Stimulated activated CD4-positive, alpha-beta T cell treated with anti-CD3 and anti-CD28 coated beads, Interleukin-1b, Interleukin-23, amount 100 ng/mL, for 4 hours (primary cell): ENCODE results near the gene HTT.
"Not testable (repeated sequence)": the region's sequence is repeated elsewhere in the genome, so short reads cannot be mapped to it uniquely, and the experiment has no call there.

Experiments used
- DNase-seq, 2 donors: peaks; one replicate each; pipeline ENCODE4 v3.0.0-alpha.2; 2020; ENCODE audit warnings: low read depth in 2 of 2

Gene HTT

DNA sequence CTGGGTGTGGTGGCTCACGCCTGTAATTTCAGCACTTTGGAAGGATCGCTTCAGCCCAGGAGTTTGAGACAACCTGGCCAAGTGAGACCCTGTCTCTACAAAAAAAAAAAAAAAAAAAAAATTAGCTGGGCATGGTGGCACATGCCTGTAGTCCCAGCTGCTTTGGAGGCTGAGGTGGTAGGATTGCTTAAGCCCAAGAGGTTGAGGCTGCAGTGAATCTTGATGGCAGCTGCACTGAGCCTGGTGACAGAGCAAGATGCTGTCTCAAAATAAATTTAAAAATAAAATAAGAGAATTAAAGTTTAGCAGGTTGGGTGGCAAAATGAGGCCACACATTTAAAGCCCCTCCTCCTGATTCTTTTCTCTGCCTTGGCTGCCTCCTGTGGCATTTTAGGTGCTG lies 47.1 kb downstream of the HTT start:
- no peak for DNase-seq

DNA sequence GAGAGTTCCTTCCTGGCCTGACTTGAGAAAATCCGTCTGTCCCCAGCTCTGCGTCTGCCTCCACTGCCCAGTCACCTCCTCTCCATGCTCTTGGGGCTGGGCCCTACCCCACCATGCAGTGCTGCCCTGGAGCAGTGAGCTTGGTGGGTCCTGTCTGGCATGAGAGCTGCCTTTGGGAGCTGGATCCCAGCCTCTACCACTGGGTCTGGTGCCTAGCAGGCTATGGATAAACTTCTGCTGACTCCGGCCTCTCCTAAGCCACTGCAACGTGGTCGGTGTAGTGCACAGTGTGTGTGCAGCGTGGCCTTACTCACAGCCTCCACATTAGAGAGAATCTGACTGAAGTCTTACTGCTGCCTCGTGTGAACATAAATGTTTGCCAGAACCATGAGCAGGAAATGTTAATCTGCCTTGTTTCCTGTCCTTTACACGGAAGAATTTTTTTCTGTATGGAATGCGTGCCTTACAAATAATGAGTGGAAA lies 47.6 kb downstream of the HTT start:
- DNase-seq = no peak

DNA sequence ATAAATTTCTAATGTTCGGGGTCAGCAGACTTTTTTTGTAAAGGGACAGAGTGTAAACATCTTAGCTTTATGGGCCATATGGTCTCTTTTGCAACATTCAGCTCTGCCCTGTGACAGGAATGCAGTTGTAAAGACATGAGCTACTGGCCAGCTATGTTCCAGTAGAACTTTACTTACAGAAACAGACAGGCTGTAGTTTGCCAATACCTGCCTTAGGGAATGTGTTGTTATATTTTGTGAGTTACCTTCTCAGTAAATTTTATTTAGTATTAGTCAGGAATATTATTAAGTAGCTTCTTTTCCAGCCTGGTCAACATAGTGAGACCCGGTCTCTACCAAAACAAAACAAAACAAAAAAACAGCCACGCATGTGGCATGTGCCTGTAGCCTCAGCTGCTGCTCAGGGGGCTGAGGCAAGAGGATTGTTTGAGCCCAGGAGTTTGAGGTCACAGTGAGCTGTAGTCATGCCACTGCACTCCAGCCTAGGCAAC lies 48.7 kb downstream of the HTT start:
- DNase-seq = no peak

DNA sequence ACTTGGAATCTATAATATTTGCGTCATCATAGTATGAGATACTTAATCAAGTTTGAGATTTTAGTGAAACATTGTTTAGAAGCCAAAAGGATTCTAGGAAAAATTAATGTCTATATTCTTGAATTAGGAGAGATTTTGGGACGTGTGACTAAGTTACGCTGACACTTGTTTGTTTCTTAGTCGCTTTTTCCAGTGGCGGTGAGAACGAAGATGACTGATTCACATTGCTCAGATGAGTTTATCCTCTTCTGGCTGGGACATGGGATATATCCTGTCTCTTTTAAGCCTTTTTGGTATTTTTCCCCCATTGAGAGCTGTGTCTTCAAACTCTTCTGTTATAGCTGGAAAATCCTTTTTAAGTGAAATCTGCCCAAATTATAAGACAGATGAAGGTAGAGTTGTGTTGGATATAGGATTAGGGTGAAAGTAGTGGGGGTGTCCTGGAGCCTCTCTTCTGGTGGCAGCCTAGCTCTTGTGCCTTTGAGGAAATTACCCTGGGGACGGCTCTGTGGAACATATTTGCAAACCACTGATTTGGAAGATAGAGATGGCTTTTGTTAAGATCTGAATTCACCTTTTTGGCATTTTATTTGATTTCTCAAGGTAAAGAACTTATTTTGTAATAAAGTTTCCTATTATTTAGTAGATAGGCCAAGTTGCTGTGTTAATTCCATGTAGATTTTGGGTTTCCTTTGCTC lies 49.7 kb downstream of the HTT start:
- no peak for DNase-seq

DNA sequence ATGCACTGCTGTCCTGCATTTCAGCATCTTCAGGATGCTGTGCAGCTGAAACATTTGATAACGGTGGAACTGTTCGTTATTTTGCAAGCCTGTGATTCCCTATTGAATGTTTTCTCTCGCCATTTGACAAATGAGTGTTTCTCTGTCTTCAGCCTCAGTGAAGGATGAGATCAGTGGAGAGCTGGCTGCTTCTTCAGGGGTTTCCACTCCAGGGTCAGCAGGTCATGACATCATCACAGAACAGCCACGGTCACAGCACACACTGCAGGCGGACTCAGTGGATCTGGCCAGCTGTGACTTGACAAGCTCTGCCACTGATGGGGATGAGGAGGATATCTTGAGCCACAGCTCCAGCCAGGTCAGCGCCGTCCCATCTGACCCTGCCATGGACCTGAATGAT lies 52.6 kb downstream of the HTT start:
- no peak for DNase-seq

DNA sequence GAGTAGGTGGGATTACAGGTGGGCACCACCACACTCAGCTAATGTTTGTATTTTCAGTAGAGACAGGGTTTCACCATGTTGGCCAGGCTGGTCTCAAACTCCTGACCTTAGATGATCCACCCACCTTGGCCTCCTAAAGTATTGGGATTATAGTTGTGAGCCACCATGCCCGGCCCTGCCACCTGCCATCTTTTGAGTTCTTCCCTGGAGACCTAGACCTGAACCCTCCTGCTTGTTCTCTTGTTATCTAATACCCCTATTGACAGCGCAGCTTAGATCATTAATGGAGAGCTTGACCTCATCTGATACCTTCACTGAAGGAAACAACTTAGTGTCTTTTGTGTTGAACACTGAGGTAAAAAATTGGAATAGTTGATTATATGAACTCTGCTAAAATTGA lies 53.6 kb downstream of the HTT start:
- no peak for DNase-seq

DNA sequence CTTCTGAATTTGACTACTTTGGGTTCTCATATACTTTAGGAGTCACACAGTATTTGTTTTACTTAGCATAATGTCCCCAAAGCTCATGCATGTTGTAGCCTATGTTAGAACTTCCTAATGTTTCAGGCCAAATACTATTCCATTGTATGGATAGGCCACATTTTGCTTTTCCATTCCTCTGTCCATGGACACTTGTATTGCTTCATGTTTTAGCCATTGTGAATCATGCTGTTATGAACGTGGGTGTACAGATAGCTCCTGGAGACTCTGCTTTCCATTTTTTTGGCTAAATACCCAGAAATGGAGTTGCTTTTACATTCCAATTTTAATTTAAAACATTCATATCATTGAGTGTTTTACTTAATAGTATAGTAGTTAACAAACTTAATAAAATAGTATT lies 54.5 kb downstream of the HTT start:
- DNase-seq = no peak

DNA sequence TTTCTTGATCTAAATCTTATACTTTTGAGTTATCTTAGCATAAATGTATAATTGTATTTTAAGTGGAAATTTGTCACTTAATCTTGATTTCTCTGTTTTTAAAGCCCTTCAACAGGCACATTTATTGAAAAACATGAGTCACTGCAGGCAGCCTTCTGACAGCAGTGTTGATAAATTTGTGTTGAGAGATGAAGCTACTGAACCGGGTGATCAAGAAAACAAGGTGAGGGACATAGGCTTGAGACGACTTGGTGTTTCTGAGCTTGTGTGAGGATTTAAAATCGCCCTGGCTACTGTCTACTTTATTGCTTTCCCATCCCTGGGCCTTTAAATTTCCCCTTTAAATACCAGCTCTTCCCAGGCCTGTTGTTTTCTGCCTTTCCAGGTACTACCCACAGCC lies 55.7 kb downstream of the HTT start:
- DNase-seq = no peak

DNA sequence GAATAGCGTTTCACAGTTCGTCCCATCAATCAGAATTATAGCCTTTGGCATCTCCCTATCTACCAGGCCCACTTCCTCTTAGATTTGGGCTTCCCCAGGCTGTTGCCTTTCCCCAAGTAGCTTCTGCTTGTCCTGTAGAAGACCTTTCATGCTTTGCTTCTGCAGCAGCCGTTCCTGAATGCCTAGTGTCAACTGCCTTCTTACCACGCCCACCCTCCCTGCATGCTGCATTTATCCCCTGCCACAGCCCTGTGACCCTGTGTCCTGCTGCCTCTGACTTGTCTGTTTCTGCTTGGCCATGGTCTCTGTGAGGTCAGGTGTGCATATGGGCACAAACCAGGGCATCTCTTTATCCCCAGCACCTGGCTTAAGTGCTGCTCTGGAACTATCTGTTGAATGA lies 56.3 kb downstream of the HTT start:
- no peak for DNase-seq

DNA sequence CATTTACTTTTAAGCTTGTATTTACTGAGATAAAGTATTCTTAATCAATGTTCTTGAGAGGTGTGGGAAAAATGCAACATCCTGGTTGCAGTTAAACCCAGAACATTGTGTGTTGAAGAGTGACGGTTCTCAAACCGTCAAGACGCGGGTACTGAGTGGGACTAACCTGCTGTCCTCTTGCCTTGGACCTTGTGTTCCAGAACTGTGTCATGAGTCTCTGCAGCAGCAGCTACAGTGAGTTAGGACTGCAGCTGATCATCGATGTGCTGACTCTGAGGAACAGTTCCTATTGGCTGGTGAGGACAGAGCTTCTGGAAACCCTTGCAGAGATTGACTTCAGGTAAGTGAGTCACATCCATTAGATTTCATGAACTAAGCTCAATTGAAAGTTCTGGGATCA lies 59.7 kb downstream of the HTT start:
- no peak for DNase-seq

DNA sequence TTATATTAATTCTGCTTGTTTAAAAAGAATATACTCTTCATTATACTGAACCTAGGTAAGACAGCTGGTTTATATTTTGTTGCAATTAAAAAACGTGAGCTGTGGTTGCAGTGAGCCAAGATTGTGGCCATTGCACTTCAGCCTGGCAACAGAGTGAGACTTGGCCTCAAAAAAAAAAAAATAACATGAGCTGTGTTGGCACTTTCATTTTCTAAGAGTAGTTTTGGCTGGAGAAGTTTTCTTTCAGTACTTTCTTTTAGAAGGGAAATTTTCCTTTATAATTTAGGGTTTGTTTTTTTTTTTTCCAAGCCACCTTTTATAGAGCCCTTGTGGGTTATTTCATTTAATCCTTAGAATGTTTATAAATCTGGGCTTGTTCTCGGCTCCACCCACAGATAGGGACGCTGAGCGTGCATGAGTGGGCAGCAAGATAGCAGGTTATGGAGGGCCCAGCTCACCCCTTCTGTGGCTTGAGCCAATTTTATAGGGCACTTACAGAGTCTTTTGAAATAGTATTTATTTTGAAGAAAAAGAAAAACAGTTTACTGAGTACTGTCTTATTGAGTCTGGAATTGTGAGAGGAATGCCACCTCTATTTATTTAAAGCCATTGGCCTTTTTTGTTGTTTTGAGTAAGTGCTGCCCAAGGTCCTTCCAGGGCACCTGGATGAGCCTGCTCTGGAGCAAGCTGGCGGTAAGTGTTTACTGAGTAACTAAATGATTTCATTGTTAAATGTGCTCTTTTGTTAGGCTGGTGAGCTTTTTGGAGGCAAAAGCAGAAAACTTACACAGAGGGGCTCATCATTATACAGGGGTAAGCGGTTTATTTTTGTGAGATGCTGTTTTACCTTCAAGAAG lies 60.9 kb downstream of the HTT start:
- no peak for DNase-seq

DNA sequence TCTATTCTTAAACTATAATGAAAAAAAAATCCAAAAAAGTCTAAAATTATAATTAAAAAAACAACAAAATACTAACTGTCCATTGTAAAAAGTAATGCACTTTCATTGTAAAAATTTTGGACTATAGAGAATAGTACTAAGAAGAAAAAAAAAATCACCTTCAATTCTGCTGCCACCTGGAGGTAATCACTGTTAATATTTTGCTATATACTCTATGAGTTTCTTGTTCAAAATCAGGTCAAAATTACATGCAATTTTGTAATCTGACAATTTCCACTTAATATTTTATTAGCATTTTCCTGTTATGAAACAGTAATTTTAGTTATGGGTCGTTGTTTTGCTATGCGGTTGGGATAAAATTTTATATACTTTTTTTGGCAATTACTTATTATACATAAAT lies 62.0 kb downstream of the HTT start:
- DNase-seq = no peak

DNA sequence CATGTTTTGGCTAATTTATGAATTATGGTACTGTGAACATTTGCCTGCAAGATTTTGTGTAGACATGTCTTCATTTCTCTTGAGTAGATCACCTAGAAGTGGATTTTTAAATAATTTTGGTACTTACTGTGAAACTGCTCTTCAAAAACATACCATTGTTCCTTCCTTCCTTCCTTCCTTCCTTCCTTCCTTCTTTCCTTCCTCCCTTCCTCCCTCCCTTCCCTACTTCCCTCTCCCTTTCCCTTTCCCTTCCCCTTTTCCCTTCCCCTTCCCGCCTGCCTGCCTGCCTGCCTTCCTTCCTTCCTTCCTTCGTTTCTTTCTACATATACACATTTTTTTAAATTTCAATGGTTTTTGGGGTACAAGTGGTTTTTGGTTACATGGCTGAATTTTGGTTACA lies 63.4 kb downstream of the HTT start:
- no peak for DNase-seq

DNA sequence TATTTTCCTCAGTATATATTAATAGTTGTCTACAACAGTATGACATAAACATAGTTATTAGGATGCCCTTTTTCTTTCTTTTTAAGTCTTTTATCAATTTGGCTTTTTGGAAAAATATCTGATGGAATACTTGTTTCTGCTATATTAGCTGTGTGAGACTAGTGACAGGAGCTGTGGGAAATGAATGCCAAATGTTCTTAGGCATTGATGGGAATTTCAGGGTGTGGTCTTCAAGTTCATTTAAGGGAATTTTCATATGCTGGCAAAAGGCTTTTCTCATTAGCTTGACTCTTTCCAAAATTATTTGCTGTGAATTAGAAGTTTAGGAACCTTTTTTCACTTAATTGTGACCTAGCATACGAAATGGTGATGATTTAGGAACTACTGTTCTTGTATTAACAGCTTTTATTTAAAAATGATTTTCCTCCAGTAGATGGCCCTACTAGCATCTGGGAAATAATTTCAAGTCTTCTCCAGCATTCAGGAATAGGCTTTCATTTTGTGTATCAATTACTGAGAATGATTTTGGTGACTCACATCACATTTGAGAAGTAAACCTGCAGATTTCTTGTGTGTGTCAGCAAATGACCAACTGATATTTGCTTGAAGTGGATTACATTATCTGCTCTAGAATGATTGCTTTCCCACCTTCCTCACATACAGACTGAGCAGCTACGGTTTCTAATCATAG lies 70.9 kb downstream of the HTT start:
- DNase-seq = no peak

DNA sequence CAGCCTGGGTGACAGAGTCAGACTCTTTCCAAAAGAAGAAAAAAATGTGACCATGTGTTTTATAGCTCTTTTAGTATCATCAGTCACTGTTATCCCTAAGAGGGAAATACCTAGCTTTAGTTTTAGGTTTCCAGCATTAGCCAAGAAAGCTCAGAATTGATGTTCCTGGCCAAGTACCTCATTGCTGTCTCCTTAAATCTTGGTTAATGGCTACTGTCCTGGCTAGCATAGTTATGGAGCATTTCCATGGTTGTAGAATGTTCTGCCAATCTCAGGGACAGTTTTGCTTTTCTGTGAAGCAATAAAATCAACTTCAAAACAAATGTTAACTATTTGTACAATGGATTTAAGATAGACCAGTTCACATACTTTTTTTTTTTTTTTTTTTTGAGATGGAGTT lies 74.4 kb downstream of the HTT start:
- DNase-seq = no peak

DNA sequence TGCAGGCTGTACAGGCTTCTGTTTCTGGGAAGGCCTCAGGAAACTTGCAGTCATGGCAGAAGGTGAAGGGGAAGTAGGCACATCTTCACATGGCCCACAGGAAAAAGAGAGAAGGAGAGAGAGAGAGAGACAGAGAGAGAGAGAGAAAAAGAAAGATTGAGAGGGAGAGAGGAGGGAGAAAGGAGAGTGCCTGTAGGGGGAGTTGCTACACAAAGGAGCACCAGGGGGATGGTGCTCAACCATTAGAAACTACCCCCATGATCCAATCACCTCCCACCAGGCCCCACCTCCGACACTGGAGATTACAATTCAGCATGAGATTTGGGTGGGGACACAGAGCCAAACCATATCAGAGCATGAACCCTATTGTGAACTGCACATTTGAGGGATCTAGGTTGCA lies 76.8 kb downstream of the HTT start:
- not testable (repeated sequence) for DNase-seq

DNA sequence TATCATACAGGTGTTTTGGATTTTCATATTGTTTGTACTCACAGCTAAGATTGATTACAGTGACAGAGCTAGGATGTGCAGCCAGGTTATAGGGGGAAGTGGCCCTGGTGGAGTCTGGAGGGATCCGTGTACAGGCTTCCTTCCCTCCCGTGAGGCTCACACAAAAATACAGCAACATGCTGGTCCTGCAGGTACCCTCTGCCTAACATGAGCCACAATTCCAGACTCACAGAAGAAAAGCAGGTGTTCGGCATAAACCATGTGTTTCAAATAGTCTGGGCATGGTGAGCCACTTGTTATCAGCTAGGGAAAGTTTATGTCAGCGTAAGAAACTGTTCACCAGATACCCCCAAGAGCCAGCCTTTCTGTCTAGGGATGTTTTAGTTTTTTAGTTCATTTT lies 82.9 kb downstream of the HTT start:
- no peak for DNase-seq

DNA sequence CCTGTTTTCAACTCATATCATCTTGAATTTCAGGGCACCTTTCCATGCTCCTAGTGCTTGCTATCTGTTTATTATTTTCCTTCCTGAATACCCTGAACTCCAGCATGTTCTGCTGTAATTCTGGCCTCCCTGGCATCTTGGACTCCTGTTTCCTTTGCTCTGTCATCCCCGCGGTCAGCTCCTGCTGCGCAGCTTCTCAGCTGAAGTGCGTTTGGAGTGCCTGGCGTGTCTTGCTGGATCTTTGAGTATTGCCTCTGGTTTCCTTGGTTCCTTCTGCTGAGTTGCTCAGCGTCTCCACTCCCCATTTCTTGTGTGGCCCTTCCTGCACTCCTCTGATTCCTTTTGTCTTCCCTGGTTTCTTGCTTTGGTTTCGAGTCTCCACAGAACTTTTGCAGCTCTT lies 84.4 kb downstream of the HTT start:
- DNase-seq = no peak

DNA sequence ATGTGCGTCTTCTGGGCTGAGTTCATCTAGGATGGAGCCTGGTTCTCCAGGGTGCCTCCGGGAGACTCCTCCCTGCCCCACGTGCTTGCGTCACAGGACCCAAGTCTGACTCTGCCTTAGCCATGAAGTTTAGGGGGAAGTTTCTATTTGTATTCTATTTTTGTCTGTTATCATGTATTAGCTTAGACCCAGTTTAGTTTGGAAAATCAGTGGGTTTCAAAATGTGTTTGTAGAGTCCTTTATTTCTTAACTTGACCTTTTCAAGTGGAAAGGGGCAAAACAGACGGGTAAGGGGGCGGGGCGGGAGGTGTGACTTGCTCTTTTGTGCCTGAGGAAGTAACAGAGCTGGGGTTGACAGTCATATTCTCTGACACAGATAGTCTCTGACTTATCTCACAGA lies 86.0 kb downstream of the HTT start:
- DNase-seq = no peak

DNA sequence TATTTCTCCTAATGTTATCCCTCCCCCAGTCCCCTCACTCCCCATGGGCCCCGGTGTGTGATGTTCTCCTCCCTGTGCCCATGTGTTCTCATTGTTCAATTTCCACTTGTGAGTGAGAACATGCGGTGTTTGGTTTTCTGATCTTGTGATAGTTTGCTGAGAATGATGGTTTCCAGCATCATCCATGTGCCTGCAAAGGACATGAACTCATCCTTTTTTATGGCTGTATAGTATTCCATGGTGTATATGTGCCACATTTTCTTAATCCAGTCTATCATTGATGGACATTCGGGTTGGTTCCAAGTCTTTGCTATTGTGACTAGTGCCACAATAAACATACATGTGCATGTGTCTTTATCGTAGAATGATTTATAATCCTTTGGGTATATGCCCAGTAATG lies 86.6 kb downstream of the HTT start:
- DNase-seq = not testable (repeated sequence)

DNA sequence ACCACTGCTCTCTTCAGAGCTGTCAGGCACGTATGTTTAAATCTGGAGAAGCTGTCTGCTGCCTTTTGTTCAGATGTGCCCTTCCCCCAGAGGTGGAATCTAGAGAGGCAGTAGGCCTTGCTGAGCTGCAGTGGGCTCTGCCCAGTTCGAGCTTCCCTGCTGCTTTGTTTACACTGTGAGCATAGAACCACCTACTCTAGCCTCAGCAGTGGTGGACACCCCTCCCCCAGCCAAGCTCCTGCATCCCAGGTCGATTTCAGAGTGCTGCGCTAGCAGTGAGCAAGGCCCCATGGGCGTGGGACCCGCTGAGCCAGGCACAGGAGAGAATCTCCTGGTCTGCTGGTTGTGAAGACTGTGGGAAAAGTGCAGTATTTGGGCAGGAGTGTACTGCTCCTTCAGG lies 92.0 kb downstream of the HTT start:
- DNase-seq = not testable (repeated sequence)

DNA sequence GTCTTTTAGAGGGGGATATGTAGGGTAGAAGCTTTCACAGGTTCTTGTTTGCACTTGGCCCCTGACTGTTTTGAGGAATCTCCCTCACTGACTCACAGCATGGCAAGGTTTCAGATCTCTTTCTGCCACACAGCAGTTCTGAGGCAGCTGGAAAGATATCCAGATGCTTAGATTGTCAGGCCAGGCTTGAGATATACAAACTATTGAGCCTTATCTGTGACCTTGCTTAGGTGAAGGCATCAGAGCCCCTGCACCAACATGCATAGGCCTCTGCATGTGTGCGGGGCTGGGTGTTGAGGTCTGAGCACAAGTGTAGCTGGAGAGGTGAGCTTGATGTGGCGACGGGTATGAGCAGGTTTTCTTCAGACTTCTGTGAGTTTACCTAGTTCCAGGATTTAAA lies 93.5 kb downstream of the HTT start:
- DNase-seq = no peak
